Mesenchymal stem cell (in vitro differentiated cells and primary cell): ENCODE results near the gene TRIM25. TPM values are rescaled to one million over a fixed set of nuclear protein-coding genes. Genes with fewer than 3 reads are reported as not detected.

Experiments used
- small RNA-seq: library from polyadenylated mRNA; stranded (forward); fragments of <200 nt; extraction: miRNeasy Mini kit (QIAGEN cat#:217004); gene quantifications from one replicate; pipeline ENCODE3, GENCODE V24; 2013; ENCODE audit warnings: low read depth

Gene TRIM25

Small RNA genes lying within 50 kb of the gene (small RNA-seq; reads per million reads assigned to genes)
- gene AC015912.2 (not detected), gene RNU6-1158P (not detected)
